HG03159 (cell line): Measurements from ENCODE around the gene GAMT.

Source experiments
- ATAC-seq: cut with Tn5 transposase; IDR thresholded peaks from one replicate; pipeline ENCODE4 v1.9.1; 2021; ENCODE audit warnings: mild to moderate bottlenecking, moderate library complexity; ENCODE audit not compliant: unreplicated experiment

GAMT gene

DNA sequence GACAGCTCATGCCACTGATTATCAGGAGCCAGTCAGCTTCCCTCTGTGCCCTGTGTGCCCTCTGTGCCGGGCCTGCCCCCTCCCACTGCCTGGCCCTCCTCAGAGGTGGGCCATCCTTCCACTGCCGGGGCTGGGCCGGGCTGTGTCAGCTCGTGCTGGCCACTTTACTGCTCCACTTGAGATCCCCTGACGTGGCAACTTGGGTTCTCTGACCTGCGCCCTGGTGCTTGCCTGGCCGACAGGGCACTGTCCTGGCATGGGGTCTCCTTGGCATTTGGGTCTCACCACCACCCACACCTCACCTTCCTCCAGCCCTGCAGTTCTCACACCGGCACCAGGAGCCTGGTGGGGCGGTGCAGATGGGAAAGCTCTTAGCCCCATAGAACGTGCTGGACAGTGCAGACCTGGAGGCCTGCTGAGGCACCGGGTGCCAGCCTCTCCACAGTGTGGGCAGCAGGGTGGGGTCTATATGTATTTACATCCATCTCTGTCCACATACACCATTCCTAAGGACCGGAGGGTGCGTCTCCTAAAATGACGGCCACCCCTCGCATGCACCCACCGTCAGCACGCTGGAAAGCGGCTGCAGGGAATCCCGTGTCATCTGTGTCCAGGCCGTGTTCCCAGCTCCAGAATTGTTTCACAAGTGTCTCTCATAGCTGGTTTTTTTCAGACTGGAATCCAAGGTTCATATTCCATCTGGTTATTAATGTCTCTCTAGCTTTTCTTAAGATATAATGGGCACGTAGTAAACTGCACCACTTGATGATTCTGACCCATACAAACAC lies 17.8 kb upstream of the GAMT start:
- ATAC-seq: no peak

DNA sequence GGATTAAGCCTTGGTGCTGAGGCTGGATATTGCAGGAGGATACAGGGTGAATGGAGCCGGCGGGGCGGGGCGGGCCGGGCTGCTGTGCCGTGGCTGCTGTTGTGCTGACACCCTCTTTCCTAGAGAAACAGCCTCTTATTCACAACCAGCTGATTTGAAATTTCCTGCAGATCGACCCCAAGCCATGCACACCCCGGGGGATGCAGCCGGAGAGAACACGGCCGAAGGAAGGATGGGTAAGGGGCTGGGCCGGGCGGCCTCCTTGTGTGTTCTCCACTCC lies 17.1 kb upstream of the GAMT start:
- ATAC-seq: no peak

DNA sequence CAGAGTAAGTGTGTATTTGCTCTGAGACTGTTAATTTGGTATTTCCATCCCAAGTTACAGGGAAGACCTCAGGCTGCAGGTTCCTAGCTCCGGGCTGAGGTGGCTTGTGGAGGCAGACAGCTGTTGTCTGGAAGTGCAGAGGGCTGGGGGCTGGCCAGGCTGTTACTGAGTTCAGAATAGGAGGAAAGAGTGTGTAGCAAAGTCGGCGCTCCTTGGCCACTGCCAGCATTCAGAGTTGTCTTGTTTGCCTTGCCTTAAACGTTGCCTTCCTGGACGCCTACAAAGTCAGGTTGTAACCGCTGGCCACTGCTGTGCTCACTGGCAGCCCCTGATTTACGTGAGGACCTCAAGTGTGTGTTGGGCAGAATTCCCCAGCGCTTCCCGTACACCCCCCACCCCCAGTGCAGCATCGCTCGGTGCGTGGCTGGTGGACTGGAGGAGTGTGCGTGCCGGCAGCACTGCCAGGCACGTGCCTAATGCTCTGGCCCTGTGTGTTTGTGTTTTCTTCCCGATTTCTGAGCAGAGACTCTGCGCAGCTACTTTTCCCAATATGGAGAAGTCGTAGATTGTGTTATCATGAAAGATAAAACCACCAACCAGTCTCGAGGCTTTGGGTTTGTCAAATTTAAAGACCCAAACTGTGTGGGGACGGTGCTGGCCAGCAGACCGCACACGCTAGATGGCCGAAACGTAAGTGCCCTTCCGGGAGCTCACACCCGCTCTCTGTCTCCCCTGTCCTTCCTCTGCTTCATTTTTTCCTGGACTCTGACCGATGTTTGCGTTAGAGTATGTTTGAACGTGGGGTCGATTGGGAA lies 16.5 kb upstream of the GAMT start:
- no peak for ATAC-seq

DNA sequence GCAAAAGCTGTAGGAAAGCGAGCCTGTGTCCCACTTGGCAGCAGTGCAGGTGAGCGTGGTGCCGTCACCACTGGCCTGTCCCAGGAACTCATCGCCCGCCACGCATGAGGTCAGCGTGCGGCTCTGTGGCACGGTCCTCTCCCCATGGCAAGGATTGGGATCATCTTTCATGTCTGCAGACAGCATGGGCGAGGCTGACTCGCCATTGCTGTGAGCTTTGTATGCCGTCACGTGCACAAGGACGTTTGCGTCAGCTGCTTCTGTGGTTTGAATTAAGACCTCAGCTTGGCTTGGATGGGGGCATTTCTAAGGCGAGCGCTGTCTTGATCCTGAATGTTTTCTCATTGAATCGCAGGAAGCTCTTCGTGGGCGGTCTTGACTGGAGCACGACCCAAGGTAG lies 15.8 kb upstream of the GAMT start:
- ATAC-seq: no peak

DNA sequence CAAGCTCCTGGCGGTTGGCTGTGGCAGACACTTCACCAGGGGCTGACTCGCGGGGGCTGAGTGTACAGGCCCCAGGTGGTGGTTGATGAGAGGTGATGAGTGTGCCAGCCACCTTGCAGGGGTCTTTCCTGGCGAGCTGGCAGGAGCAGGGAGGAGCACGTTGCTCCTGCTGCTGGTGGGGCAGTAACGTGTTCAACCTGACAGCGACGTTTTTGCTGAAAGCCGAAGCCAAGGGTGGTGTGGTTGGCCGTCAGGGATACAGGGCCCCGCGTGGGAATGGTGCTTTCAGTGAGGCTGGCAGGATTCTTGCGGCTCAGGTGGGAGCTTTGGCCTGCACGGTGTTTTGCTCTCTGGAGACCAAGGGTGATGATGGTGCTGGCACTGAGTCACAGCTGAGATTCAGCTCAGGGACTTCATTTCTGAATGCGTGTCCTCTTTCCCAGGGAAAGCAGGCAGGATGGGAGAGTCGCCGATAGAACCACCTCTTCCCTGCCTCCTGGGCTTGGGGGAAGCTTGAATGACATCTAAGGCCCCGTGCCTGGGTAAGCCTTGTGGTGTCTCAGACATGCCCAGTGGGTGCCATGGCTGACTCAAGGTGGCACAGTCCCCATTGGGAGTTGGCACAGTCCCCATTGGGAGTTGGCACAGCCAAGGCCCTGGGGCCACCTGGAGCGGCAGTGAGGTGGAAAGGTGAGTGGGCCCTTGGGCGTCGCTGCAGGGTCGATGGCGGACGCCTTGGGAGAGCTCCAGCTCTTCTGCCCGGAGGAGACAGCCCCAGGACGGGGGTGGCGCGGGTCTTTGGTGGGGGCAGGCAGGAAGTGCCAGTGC lies 14.9 kb upstream of the GAMT start:
- no peak for ATAC-seq

DNA sequence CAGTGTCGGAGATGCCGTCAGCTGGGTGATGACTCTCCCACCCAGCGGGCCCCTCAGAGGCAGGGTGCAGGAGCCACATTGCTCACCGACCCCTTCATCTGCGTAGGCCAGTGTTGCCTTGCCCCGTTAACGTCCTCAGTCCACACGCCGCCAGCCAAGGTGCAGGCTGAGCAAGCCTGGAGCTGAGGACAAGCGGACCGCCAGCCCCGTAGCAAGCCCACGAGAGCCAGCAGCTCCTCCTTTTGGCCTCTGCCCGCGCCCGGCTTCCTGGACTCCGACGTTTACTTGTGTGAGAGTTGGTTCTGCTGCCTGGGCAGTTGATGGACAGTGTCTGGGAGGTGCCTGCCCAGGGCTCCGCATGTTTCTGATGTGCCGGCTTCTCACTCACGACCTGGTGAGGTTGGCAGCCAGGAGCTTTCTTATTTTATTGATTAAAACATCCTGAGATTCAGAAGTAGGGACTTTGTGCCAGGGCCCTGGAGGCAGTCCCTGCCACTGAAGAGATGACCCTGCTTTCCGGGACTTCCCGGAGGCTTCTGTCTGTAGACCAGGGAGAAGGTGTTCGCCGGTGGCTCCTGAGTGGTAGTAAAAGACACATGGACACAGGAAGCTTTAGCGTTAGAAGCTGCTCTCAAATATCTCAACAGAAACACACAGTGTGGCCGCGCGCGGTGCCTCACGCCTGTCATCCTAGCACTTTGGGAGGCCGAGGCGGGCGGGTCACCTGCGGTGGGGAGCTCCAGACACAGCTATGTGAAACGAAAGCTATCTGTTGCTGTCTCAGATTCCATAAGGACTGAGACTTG lies 11.9 kb upstream of the GAMT start:
- ATAC-seq: no peak

DNA sequence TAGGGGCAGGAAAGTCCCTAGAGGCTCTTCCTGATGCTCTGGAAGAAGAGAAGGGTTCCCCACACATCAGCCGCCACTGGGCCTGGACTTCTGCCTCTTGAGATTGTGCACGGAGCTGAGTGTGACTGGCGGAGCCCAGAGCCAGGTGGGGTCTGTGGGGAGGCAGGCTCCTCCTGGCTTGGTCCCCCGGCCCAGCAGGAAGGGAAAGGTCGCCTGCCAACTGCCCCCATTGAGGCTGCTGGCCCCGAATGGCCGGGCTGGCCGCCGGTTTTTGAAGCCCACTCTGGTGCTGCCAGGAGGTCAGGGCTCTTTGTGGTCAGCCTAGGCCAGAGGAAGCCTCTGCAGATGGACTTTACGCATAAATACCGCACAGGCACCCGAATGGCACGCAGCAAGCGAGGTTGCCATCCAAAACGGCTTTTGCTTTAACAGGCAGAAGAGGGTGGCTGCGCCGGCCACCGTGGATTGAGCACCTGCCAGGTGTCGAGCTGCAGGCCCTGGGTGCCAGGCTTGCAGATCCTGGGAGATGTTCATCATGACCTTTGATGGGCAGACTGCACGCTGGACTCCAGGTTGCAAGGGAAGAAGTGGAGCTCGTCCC lies 11.1 kb upstream of the GAMT start:
- no peak for ATAC-seq

DNA sequence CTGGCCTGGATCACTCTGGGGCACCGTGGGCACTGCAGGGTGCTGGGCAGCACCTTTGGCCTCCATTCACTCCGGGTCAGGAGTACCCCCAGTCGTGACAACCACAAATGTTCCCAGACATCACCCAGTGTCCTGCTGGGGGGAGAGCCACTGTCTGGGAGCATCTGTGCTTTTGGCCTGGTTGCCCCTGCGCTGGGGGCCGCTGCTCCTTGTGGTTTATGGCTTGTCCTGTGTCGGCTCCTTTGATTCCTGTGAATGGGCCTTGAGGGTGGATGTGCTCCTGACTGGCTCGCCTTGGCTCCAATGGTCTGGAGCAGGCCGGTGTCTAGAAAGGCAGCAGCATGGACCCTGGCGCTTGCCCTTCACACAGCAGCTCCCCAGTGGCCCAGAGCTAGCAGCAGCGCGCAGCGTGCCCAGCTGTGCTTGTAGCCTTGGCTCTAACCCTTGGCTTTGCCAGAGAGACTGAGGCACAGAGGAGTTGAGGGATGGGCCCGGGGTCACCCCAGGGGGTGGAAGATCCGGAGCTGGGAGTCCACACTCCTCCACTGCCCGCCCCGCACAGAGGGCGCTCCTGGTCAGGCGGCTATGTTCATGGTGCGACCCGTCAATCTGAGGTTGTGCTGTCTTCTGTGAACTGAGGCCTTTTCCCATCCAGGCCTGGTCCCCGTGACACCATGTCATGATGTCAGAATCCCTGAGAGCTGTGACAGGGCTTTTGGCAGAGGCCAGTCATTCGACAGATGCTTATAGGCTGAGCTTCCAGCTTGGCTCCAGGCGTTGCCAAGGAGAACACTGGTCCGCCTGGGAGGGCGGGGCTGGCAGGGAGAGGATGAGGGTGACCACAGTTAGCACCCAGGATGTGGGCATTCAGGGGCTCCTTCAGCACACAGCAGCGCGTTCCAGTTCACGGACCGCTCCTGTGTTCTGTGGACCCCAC lies 10.2 kb upstream of the GAMT start:
- ATAC-seq: no peak

DNA sequence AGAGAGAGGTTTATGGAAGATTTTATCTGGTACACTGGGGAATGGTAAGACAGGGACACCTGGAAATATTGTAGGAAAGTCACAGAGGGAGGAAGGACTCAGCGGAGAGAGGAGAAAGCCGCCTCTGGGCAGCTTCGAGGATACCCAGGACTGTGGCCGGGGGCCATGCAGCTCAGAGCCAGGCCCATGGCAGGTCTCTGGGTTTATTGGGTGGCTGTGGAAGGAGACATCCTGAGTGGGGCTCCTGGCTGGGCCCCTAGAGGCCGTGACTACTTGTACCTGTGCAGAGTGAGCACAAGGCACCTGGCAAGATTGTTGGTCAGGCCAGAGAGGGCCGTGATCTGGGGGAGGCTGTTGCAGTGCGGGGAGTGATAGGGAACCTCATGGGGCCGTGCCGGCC lies 9.4 kb upstream of the GAMT start:
- no peak for ATAC-seq

DNA sequence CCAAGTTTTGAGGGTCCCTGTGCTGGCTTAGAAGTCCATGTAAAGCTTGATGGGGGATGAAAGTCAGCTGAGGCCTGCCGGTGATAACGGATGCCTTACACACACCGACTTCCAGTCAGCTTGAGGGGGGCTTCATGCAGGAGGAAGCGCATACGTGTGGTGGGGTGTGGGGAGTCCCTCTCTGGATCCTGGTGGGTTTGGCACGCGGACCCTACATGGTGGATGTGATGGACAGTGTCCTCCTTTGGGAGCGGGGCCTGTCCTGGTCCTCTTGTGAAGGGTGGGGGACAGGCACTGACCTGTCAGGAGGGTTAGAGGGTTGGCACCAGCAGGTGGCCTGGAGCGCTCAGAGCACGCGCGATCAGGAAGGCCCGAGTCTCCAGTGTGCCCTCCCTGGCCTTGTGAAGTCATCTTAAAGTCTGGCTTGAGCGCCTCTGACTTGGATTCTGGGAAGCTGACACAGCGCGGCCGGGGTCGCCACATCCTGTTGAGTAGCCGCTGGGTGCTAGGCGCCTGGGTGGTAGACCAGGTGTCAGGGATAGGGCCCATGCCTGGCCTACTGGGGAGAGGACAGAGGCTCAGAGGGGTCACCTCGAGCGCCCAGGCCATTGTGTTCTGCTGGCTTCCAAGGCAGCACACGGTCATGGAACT lies 8.9 kb upstream of the GAMT start:
- no peak for ATAC-seq

DNA sequence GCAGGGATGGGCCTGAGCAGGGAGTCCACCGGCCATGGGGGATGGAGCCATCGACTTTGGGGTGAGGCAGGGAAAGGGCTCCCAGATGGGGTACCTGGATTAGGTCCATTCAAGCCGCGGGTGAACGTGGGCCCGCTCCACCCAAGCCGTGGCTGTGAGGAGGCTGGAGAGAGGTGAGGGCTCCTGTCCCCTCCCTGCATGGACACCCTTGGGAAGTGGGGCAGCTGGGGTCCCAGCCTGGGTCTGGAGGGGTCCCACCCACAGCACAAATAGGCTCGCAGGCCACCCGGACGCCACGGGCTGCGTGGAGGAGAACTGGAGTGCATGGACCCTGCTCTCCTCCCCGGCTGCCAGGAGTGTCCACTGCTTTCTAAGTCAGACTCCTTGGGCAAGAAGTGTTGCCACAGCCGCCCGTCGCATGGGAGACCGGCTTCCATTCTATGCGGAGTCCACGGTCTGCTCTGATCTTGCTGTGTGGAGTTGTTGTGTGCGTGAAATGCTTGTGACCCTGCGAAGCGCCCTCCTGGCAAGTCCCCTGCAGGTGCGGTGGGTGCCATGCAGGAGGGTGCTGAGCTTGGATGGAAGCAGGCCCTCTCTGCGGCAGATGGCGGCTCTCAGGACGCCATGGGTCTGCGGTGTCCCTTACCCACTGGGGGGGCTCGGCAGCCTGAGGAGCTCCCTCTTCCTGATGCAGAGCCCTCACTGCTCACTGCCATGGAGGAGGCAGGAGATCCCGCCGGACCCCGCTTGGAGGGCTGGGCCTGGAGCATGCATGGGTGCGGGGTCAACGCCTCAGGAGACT lies 8.1 kb upstream of the GAMT start:
- no peak for ATAC-seq

DNA sequence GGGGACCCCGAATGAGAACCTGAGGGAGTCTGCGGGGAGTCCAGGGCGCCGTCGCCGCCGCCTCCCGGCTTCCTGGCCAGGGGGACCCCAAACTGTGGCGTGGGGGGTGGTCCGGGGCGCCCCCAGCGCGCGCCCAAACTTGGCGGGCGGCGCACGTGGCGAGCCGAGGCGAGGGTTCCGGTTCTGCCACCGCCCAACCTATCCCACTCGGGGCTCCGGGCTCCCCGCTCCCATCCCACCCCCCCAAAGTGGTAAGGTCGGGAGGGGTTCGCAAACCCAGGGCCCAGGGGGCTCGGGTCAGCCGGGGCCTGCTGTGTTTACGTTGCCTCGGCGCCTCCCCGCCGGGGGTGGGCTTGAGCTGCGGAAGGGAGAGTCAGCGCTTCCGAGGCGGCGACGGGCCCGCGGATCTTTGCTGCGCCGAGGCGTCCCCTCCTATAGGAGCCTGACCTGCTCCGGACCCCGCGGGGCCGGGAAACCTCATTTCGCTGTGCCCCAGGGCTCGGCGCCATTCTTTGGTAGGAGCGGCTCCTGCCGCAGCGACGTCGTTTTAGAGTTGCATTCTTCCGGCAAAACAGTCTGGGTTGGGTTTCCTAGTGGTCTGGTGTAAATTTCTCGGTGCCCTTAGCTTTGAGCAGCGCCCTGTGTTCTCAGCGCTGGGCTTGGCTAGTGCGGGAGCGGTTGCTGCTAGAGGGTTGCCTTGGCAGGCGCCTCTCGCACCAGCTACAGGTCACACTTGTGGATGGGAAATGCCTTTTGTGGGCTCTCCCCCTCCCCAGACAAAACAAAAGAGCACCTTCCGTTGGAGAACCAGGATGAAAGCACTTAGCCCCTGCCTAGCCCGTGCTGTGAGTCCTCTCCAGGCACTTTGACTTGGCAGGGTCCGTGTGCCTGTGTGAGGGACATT lies 7.2 kb upstream of the GAMT start:
- no peak for ATAC-seq

DNA sequence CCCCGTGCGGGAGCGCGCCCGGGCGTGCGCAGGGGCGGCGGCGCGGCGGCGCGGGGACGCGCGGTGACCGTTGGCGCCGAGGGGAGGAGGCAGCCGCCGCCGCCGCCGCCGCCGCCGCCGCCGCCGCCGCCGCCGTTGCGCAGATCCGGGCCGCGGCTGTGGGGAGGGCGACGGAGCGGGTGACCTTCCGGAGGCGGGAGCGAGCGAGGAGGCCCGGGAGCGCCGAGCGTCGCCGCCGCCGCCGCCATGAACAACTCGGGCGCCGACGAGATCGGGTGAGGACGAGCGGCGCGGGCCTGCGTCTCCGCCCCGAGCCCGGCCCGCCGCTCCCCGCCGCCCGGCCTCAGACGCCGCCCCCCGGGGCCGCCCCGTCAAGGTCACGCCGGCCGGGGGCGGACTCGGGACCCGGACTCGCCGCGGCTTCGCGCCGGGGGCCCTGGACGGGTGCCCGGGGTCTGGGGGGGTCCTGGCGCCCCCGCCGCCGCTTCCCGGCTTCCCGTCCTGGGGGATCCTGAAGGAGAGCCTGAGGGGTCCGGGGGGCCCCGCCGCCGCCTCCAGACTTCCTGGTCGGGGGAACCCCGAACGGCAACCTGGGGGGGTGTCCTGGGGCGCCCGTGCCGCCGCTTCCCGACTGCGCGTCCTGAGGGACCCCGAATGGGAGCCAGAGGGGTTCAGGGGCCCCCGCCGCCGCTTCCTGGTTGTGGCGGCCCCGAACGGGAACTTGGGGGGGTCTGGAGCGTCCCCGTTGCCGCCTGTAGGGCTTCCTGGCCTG lies 6.4 kb upstream of the GAMT start, which contains the start of gene DAZAP1:
DAZAP1 (plus strand) TSS at position 59 of the 772 bp plus-strand sequence; CDS start at position 247, 188 bp downstream.
- peak; percentile 16 for ATAC-seq

DNA sequence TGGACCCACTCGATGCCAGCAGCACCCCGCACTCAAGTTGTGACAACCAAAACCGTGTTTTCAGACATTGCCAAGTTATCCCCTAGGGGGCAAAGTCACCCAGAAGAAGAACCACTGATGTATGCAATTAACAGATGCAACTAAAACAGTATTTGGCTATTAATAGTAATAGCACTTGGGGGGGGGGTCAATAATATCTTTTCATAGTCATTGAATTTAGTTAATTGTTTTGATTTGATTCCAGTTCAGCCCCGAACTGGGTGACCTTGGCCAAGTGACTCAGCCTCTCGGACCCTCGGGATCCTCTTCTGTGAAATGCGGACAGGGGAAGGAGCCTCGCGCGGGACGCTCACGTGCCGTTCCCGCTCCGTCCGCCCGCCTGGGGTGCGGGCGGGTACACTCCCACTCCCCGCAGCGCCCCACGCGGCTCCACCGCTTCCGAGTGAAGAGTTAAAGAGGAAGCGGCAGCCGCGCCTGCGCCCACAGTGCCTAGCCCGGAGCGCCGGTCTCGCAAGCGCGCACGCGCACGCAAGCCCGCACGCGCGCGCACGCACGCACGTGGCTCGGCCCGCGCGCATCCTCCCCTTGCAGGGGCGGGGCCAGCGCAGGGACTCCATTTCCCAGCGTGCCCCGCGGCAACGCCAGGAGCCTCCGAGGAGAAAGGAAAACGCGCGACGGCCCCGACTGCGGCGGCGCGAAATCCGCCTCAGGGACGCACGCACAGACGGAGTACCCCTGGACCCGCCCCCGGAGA lies 5.6 kb upstream of the GAMT start:
- peak; percentile 75 for ATAC-seq

DNA sequence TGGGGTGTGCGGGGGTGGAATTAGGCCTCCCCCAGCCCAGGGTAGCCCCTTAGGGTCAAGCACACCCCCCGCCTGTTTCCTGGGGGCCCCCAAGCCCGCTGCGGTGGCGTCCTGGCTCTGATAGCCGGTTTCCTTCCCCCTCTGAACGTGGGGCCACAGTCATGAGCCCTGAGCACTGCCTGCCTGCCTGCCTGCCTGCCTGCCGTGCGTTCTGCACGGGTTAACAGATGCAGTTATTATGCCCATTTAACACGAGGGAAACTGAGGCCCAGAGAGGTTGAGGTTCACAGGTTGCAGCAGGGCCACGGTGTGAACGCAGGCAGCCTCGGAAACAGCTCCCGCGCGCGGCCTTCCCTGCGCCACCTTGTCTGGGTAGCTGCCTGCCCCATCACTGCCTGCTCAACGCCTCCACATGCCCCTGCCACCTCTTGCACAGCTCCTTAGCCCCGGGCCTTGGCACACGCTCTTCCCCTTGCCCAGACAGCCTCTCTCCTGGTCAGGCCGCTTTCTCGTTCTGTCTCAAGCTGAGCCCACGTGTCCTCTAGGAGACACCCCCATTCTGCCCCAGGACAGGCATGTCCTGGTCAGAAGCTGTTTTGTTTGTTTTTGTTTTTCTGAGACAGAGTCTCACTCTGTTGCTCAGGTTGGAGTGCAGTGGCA lies 1.2 kb upstream of the GAMT start:
- no peak for ATAC-seq
